Esophagus muscularis mucosa (tissue), 4 donors: ENCODE results near the gene STXBP6. TPM values are rescaled to one million over a fixed set of nuclear protein-coding genes. Genes with fewer than 3 reads are reported as not detected.

Experiments used
- DNase-seq: peaks from one replicate; pipeline ENCODE4 v3.0.0-alpha.2; 2017; ENCODE audit errors: extremely low spot score
- H3K27ac ChIP-seq, 4 donors: fragments of 200-600 bp; sonication (generic); replicated peaks in 1 of 4; 1 replicate in 3 of 4; 2 replicates in 1 of 4; pipeline ENCODE4 v1.5.1; 2016 to 2019; ENCODE audit warnings: mild to moderate bottlenecking in 1 of 4
- H3K27me3 ChIP-seq, 4 donors: fragments of 200-600 bp; sonication (generic); one replicate each; pipeline versions ENCODE4 v1.5.1 to v1.6.0; 2016 to 2019
- H3K36me3 ChIP-seq, 4 donors: fragments of 200-600 bp; sonication (generic); one replicate each; pipeline ENCODE4 v1.5.1; 2016 to 2019
- H3K4me1 ChIP-seq, 4 donors: fragments of 200-600 bp; sonication (generic); one replicate each; pipeline ENCODE4 v1.5.1; 2016 to 2019
- H3K4me3 ChIP-seq, 4 donors: fragments of 200-600 bp; sonication (generic); 1 replicate in 2 of 4; 2 replicates in 2 of 4; pipeline ENCODE4 v1.5.1; 2016 to 2019; ENCODE audit warnings: mild to moderate bottlenecking in 4 of 4, moderate library complexity in 1 of 4
- H3K9me3 ChIP-seq, 4 donors: fragments of 200-600 bp; sonication (generic); 1 replicate in 3 of 4; 2 replicates in 1 of 4; pipeline ENCODE4 v1.5.1; 2016 to 2019
- CTCF ChIP-seq, 3 experiments: fragments of 200-600 bp in 2 of 3; fragments of 450-650 bp in 1 of 3; sonication (generic) in 2 of 3; IDR thresholded peaks; one replicate each; pipeline ENCODE4 v1.5.1; 2017 to 2019; ENCODE audit warnings: antibody characterized with exemption in 3 of 3, mild to moderate bottlenecking in 2 of 3, moderate library complexity in 1 of 3
- EP300 ChIP-seq: sonication (generic); formaldehyde crosslinking; IDR thresholded peaks from one replicate; pipeline ENCODE4 v1.6.1; 2017; ENCODE audit warnings: antibody characterized with exemption
- POLR2A ChIP-seq: fragments of 450-650 bp; IDR thresholded peaks from one replicate; pipeline ENCODE4 v1.6.1; 2017; ENCODE audit warnings: antibody characterized with exemption, moderate library complexity, mild to moderate bottlenecking, low read depth
- POLR2AphosphoS5 ChIP-seq, 2 donors: sonication (generic); formaldehyde crosslinking; IDR thresholded peaks; one replicate each; pipeline ENCODE4 v1.6.1; 2017; ENCODE audit warnings: antibody characterized with exemption in 2 of 2
- WGBS: methylation state at CpG from one replicate; pipeline ENCODE4 v1.1.5; 2018; 5-methylcytosine and 5-hydroxymethylcytosine counted together
- intact Hi-C: fragments of 100-400 bp; cut with DNase I; formaldehyde crosslinking; loops from one replicate; pipeline ENCODE4 v1.15.1; 2023
- total RNA-seq, 4 donors: library from RNA; depleted of rRNA; stranded (reverse); fragments of >200 nt; gene quantifications; one replicate each; pipeline versions ENCODE4 v1.1.0 to v1.2.1, GENCODE V29; 2016

Gene STXBP6
- total RNA-seq, 4 donors from 2014 or later = 36.9 to 60.4 (median 52.1) TPM

GRCh38 chr14:24925771-24926374 is 124.1 kb downstream of the STXBP6 start:
- Histone ChIP-seq H3K4me1 (peaks cover 41 to 49% (median 47%) of the 10 kb centered on the region in 4 donors), H3K4me3 (no peak overlapping the region)
- intact Hi-C loops = no loop called here

GRCh38 chr14:24924544-24924943 is 125.4 kb downstream of the STXBP6 start:
- intact Hi-C loops = no loop called here
- Histone ChIP-seq H3K9me3 (no peaks in the 10 kb centered on the region), H3K4me3 (no peak overlapping the region), H3K36me3 (no peaks in the 10 kb centered on the region), H3K4me1 (peaks cover 41 to 59% (median 45%) of the 10 kb centered on the region in 4 donors), H3K27ac (no peak overlapping the region), H3K27me3 (no peaks in the 10 kb centered on the region)
- WGBS = 89% methylated on average over 3 of the region's 3 CpGs
- no peak for DNase-seq
- no peak for TF ChIP-seq EP300
- no peak for TF ChIP-seq POLR2A
- TF ChIP-seq POLR2AphosphoS5 (IDR thresholded peaks at IDR 0.05) = no peak

More at GRCh38 chr14:24925771-24926374, 124.1 kb downstream of the STXBP6 start:
- Histone ChIP-seq H3K27ac (no peak overlapping the region), H3K9me3 (no peaks in the 10 kb centered on the region), H3K27me3 (no peaks in the 10 kb centered on the region), H3K36me3 (no peaks in the 10 kb centered on the region)
- TF ChIP-seq EP300 (no peak), CTCF (IDR thresholded peaks at IDR 0.05) (no peak), POLR2A (no peak), POLR2AphosphoS5 (IDR thresholded peaks at IDR 0.05) (no peak)
- WGBS = 79% methylated on average over 5 of the region's 5 CpGs
- no peak for DNase-seq

- Histone ChIP-seq H3K27me3 (no peaks in the 10 kb centered on the region), H3K36me3 (no peaks in the 10 kb centered on the region), H3K27ac (no peak overlapping the region), H3K4me3 (no peak overlapping the region), H3K4me1 (peaks cover 29 to 39% (median 31%) of the 10 kb centered on the region in 4 donors), H3K9me3 (no peaks in the 10 kb centered on the region)
- 33% methylated on average over 1 of the region's 1 CpG for WGBS
- TF ChIP-seq CTCF (IDR thresholded peaks at IDR 0.05) = no peak
- TF ChIP-seq EP300 = no peak
- no peak for TF ChIP-seq POLR2A
- no peak for TF ChIP-seq POLR2AphosphoS5 (IDR thresholded peaks at IDR 0.05)
- DNase-seq = no peak
- intact Hi-C loops = no loop called here
These were observed 128.0 kb downstream of the STXBP6 start for GRCh38 chr14:24921903-24922302.

GRCh38 chr14:24920265-24921075 is 129.5 kb downstream of the STXBP6 start:
- WGBS = 80% methylated on average over 4 of the region's 4 CpGs
- Histone ChIP-seq H3K9me3 (no peaks in the 10 kb centered on the region), H3K27ac (no peak overlapping the region), H3K4me1 (peaks cover 16 to 32% (median 24%) of the 10 kb centered on the region in 4 donors), H3K4me3 (no peak overlapping the region), H3K36me3 (no peaks in the 10 kb centered on the region), H3K27me3 (no peaks in the 10 kb centered on the region)
- TF ChIP-seq EP300 (no peak), POLR2AphosphoS5 (IDR thresholded peaks at IDR 0.05) (no peak), POLR2A (no peak), CTCF (IDR thresholded peaks at IDR 0.05) (no peak)
- DNase-seq = no peak
- intact Hi-C loops = no loop called here

GRCh38 chr14:24918822-24919221 is 131.1 kb downstream of the STXBP6 start:
- H3K27me3 ChIP-seq = no peaks in the 10 kb centered on the region
- intact Hi-C loops = no loop called here
- no peak overlapping the region for H3K4me3 ChIP-seq
- WGBS = 52% methylated on average over 4 of the region's 4 CpGs
- H3K9me3 ChIP-seq = no peaks in the 10 kb centered on the region
- H3K27ac ChIP-seq = no peak overlapping the region
- TF ChIP-seq POLR2AphosphoS5 (IDR thresholded peaks at IDR 0.05) (no peak), EP300 (no peak), CTCF (IDR thresholded peaks at IDR 0.05) (no peak), POLR2A (no peak)
- H3K36me3 ChIP-seq = no peaks in the 10 kb centered on the region
- DNase-seq = no peak
- peaks cover 22 to 47% (median 30%) of the 10 kb centered on the region in 4 donors for H3K4me1 ChIP-seq
